ENCODE measurements around the gene VWDE.

- TF ChIP-seq, protein P1, sequence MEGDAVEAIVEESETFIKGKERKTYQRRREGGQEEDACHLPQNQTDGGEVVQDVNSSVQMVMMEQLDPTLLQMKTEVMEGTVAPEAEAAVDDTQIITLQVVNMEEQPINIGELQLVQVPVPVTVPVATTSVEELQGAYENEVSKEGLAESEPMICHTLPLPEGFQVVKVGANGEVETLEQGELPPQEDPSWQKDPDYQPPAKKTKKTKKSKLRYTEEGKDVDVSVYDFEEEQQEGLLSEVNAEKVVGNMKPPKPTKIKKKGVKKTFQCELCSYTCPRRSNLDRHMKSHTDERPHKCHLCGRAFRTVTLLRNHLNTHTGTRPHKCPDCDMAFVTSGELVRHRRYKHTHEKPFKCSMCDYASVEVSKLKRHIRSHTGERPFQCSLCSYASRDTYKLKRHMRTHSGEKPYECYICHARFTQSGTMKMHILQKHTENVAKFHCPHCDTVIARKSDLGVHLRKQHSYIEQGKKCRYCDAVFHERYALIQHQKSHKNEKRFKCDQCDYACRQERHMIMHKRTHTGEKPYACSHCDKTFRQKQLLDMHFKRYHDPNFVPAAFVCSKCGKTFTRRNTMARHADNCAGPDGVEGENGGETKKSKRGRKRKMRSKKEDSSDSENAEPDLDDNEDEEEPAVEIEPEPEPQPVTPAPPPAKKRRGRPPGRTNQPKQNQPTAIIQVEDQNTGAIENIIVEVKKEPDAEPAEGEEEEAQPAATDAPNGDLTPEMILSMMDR (conservative IDR thresholded peaks at IDR 0.05), result no peak
- no peak for TF ChIP-seq ZFX (IDR thresholded peaks at IDR 0.05)
Observed at GRCh38 chr7:12325646-12326045, 78.0 kb downstream of the VWDE start.
